Progenitor cell of endocrine pancreas (in vitro differentiated cells): ENCODE data around the gene OBP2B. TPM values are rescaled to one million over a fixed set of nuclear protein-coding genes. Genes with fewer than 3 reads are reported as not detected.

Experiments used
- DNase-seq: peaks from one replicate; pipeline ENCODE4 v3.0.0; 2021; ENCODE audit warnings: low spot score; ENCODE audit not compliant: unreplicated experiment
- H3K27ac Mint-ChIP-seq: 2 replicates; pipeline ENCODE4 v1.8.0; 2021; ENCODE audit warnings: mild to moderate bottlenecking, moderate library complexity, mixed read lengths
- H3K27me3 Mint-ChIP-seq: 2 replicates; pipeline ENCODE4 v1.8.0; 2021; ENCODE audit warnings: mixed read lengths
- H3K36me3 Mint-ChIP-seq: 2 replicates; pipeline ENCODE4 v1.8.0; 2022; ENCODE audit warnings: mixed read lengths; ENCODE audit not compliant: insufficient read depth
- H3K4me1 Mint-ChIP-seq: 2 replicates; pipeline ENCODE4 v1.8.0; 2021; ENCODE audit warnings: low read depth, mixed read lengths
- H3K4me3 Mint-ChIP-seq: 2 replicates; pipeline ENCODE4 v1.8.0; 2021; ENCODE audit warnings: low read depth, mild to moderate bottlenecking, moderate library complexity, mixed read lengths
- H3K9me3 Mint-ChIP-seq: 2 replicates; pipeline ENCODE4 v1.8.0; 2021; ENCODE audit warnings: low read depth, mixed read lengths
- CTCF ChIP-seq: fragments of 200-600 bp; sonication (generic); IDR thresholded peaks from one replicate; pipeline ENCODE4 v1.5.0; 2021; ENCODE audit warnings: antibody characterized with exemption, mild to moderate bottlenecking; ENCODE audit not compliant: unreplicated experiment
- total RNA-seq: library from RNA; stranded (reverse); gene quantifications from 2 replicates; pipeline ENCODE4 v1.2.1, GENCODE V29; 2021

OBP2B gene
- total RNA-seq, 1 donor from 2014 or later: not detected

DNA sequence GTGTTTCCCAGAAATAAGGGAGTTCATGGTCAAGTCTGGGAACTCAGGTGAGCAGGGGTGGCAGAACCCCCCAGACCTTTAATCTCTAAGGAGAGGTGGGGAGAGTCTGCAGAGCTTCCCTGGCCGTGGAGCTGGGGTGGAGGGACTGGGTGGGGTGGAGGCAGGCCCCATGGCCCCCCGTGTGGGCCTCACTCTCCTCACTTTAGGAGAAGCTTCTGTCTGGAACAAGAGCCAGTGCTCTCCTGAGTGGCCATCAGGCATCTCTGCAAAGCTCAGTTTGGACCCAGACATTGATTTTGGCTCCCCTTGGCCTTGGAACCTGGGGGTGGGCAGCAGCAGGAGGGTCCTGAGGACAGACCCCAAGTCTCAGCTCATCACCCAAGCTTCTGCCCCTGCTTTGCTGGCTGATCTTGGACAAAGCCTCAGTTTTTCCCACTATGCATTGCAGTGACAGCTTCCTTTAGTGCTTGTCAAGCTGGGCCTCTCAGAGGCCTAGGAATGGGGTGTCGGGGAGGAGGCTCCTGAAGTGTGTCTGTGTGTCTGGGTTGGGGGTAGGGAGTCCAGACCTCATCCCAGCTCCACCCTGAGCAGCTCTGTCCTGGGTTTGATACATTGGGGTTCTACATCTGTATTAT lies 41.8 kb downstream of the OBP2B start:
- H3K4me3 Mint-ChIP-seq: no peak overlapping the region
- TF ChIP-seq CTCF: no peak
- H3K9me3 Mint-ChIP-seq: no peaks in the 10 kb centered on the region
- H3K36me3 Mint-ChIP-seq: no peaks in the 10 kb centered on the region
- H3K27ac Mint-ChIP-seq: no peak overlapping the region
- H3K27me3 Mint-ChIP-seq: peaks cover 20% of the 10 kb centered on the region
- DNase-seq: no peak
- H3K4me1 Mint-ChIP-seq: peaks cover 2% of the 10 kb centered on the region

- no peaks in the 10 kb centered on the region for H3K9me3 Mint-ChIP-seq
- H3K27ac Mint-ChIP-seq: no peak overlapping the region
- no peaks in the 10 kb centered on the region for H3K36me3 Mint-ChIP-seq
- TF ChIP-seq CTCF: no peak
- H3K4me1 Mint-ChIP-seq: peaks cover 2% of the 10 kb centered on the region
- no peak for DNase-seq
- no peak overlapping the region for H3K4me3 Mint-ChIP-seq
- H3K27me3 Mint-ChIP-seq: peaks cover 25% of the 10 kb centered on the region
Observed at GRCh38 chr9:133166392-133166791, 42.7 kb downstream of the OBP2B start.

DNA sequence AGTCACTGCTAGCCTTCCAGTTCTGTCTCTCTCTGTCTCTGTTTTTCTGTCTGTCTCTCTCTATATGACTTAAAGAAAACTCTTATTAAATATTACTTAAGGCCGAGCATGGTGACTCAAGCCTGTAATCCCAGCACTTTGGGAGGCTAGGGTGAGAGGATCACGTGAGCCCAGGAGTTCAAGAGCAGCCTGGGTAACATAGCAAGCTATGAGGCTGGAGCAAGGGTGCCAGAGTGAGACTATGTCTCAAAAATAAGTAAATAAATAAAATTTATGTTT lies 43.7 kb downstream of the OBP2B start:
- no peaks in the 10 kb centered on the region for H3K36me3 Mint-ChIP-seq
- DNase-seq: no peak
- H3K4me1 Mint-ChIP-seq: peaks cover 2% of the 10 kb centered on the region
- no peaks in the 10 kb centered on the region for H3K9me3 Mint-ChIP-seq
- H3K27ac Mint-ChIP-seq: no peak overlapping the region
- TF ChIP-seq CTCF: no peak
- H3K27me3 Mint-ChIP-seq: peaks cover 25% of the 10 kb centered on the region
- no peak overlapping the region for H3K4me3 Mint-ChIP-seq

- H3K4me1 Mint-ChIP-seq: peaks cover 2% of the 10 kb centered on the region
- TF ChIP-seq CTCF: no peak
- peak overlapping the region; percentile 86 for H3K27ac Mint-ChIP-seq
- peak overlapping the region; percentile 71 for H3K4me3 Mint-ChIP-seq
- H3K9me3 Mint-ChIP-seq: no peaks in the 10 kb centered on the region
- no peak for DNase-seq
- H3K27me3 Mint-ChIP-seq: peaks cover 25% of the 10 kb centered on the region
- H3K36me3 Mint-ChIP-seq: no peaks in the 10 kb centered on the region
Observed at GRCh38 chr9:133164191-133164590, 44.9 kb downstream of the OBP2B start.

GRCh38 chr9:133163504-133164172 lies 45.4 kb downstream of the OBP2B start, which contains the start of gene GBGT1:
Gene GBGT1 (minus strand): TSS chr9:133163914. CDS start chr9:133162412, 1,502 bp downstream.
- Mint-ChIP-seq H3K9me3 (no peaks in the 10 kb centered on the region), H3K4me3 (peak within 1 kb of the TSS; percentile 71), H3K36me3 (no peaks in the 10 kb centered on the region), H3K4me1 (peaks cover 2% of the 10 kb centered on the region), H3K27ac (peak within 1 kb of the TSS; percentile 86), H3K27me3 (peaks cover 25% of the 10 kb centered on the region)
- no peak for TF ChIP-seq CTCF
- DNase-seq: peak; percentile 34
